Astrocyte of the spinal cord (primary cell): ENCODE results near the gene IFNE.

Experiments
- DNase-seq: peaks from one replicate; pipeline ENCODE4 v3.0.0; 2011; ENCODE audit warnings: low read depth, low spot score
- H3K4me3 ChIP-seq: 2 replicates; pipeline ENCODE4 v1.5.1; 2011; ENCODE audit warnings: low read depth, mild to moderate bottlenecking, low read length, moderate library complexity
- in situ Hi-C: cut with HindIII; loops from 2 replicates; pipeline ENCODE4 v1.10.0; 2017; ENCODE audit warnings: low sequenced_read_pairs
- TF ChIP-seq, protein P1 (sequence below): IDR thresholded peaks from 2 replicates; pipeline ENCODE4 v1.5.1; 2012; ENCODE audit warnings: low read depth, mild to moderate bottlenecking, low read length, inconsistent platforms

The IFNE gene

DNA sequence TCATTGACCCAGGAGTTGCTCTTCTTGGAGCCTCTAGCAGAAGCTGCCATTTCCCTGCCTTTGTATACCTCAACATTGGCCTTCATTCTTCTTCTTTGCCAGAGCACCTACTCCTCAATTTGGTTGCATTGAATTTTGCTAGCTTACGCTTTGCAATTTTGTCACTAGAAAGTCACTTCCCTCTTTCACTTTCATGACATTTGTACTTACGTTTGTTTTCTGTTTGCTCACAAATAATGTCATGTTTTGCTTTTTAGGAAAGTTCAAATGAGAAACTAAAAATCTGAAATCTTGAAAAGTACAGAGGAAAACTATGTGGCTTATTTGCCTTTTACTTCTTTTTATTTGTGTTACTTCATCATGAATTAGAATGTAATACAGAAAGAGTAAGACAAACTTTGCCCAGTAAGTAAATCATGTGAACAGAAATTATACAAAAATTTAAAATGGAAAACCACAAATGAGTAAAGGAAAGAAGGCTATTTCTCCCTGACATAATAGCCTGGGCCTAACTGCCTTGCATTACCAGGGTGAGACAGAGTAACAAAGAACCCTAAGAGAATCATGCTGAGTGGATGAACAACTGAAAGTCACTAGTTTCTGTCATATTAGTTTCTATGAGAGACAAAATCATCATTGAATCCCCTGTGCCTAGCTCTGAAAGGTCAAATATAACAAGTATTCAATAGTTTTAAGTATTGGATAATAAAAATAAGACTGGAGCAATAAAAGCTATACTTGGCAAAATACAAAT is 49.3 kb downstream of the IFNE start:
- TF ChIP-seq, protein P1, sequence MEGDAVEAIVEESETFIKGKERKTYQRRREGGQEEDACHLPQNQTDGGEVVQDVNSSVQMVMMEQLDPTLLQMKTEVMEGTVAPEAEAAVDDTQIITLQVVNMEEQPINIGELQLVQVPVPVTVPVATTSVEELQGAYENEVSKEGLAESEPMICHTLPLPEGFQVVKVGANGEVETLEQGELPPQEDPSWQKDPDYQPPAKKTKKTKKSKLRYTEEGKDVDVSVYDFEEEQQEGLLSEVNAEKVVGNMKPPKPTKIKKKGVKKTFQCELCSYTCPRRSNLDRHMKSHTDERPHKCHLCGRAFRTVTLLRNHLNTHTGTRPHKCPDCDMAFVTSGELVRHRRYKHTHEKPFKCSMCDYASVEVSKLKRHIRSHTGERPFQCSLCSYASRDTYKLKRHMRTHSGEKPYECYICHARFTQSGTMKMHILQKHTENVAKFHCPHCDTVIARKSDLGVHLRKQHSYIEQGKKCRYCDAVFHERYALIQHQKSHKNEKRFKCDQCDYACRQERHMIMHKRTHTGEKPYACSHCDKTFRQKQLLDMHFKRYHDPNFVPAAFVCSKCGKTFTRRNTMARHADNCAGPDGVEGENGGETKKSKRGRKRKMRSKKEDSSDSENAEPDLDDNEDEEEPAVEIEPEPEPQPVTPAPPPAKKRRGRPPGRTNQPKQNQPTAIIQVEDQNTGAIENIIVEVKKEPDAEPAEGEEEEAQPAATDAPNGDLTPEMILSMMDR, result no peak
- H3K4me3 ChIP-seq, result no peak overlapping the region
- no peak for DNase-seq
- in situ Hi-C loops, result no loop called here
